Ovary (tissue), 3 donors: Measurements from ENCODE around the gene KIAA0586.

ENCODE experiments used
- EP300 ChIP-seq: sonication (generic); formaldehyde crosslinking; IDR thresholded peaks from one replicate; pipeline ENCODE4 v1.6.1; 2017; ENCODE audit warnings: antibody characterized with exemption
- POLR2A ChIP-seq: fragments of 450-650 bp; IDR thresholded peaks from one replicate; pipeline ENCODE4 v1.6.1; 2017; ENCODE audit warnings: antibody characterized with exemption, mild to moderate bottlenecking, moderate library complexity
- TF ChIP-seq, protein P1 (sequence below), 3 donors: fragments of 450-650 bp in 2 of 3; fragments of 200-600 bp in 1 of 3; IDR thresholded peaks; one replicate each; pipeline versions ENCODE4 v1.5.1 to v1.8.0; 2016 to 2022; ENCODE audit warnings: antibody characterized with exemption in 3 of 3, mild to moderate bottlenecking in 1 of 3
- donor health status: DM: no; HTN: no; CAD: no.

DNA sequence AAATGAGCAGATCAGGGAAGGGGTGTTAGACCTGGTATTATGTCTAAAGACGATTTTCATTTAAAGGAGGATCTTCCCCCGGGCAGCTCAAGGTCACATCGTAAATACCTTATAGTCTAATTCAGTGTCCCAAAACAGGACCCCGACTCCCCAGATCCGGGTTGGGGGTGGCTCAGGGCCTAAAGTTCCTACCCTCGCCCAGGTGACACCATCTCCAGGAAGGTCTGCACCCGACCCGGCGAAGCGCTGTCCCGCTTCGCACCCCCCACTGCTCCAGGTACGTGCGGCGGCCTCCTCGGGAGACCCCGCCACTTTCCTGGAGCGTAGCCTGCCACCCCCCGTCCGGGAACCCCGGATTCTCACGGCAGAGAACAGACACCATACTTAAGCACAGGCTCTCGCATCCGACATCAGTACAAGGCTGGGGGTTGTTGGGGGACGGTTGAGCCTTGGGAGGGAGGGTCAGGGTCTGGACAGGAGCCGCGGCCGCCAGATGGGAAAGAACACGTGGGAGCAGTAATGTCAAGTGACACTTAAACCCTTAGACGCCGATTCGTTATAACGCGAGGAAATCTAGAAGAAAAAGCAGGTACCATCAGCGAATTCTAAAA lies 744 bp upstream of the KIAA0586 start:
- TF ChIP-seq, protein P1, sequence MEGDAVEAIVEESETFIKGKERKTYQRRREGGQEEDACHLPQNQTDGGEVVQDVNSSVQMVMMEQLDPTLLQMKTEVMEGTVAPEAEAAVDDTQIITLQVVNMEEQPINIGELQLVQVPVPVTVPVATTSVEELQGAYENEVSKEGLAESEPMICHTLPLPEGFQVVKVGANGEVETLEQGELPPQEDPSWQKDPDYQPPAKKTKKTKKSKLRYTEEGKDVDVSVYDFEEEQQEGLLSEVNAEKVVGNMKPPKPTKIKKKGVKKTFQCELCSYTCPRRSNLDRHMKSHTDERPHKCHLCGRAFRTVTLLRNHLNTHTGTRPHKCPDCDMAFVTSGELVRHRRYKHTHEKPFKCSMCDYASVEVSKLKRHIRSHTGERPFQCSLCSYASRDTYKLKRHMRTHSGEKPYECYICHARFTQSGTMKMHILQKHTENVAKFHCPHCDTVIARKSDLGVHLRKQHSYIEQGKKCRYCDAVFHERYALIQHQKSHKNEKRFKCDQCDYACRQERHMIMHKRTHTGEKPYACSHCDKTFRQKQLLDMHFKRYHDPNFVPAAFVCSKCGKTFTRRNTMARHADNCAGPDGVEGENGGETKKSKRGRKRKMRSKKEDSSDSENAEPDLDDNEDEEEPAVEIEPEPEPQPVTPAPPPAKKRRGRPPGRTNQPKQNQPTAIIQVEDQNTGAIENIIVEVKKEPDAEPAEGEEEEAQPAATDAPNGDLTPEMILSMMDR (IDR thresholded peaks at IDR 0.05), result no peak
- TF ChIP-seq EP300 (no peak), POLR2A (no peak)
